Left colon (tissue), 2 donors: ENCODE results near the gene MTHFD1L. TPM values are rescaled to one million over a fixed set of nuclear protein-coding genes. Genes with fewer than 3 reads are reported as not detected.
A peak's percentile ranks its signal among the peaks of the same experiment; 100 is the strongest.

Source experiments
- ATAC-seq: fragments of 200-7000 bp; cut with Tn5 transposase; one replicate; pipeline ENCODE4 v1.9.1; 2020; ENCODE audit warnings: mild to moderate bottlenecking, moderate library complexity
- DNase-seq, 2 donors: peaks; one replicate each; pipeline ENCODE4 v3.0.0-alpha.2; 2020
- intact Hi-C, 2 donors: fragments of 100-400 bp; cut with DNase I in 1 of 2; cut with micrococcal nuclease in 1 of 2; formaldehyde crosslinking; loops; one replicate each; pipeline versions ENCODE4 v1.11.2 to v1.14.0; 2022; cut with DNase I, micrococcal nuclease
- total RNA-seq, 2 donors: library from RNA; stranded (reverse); fragmentation: NEBNext Ultra II Directional; extraction: Animal tissue kit (Norgen Biotek cat#: 25700); gene quantifications; one replicate each; pipeline ENCODE4 v1.2.1, GENCODE V29; 2021
- donor health status: DM: no; HTN: no; CAD: no.
- donor health status: DM: yes; HTN: yes; CAD: no.

MTHFD1L gene
- total RNA-seq, 2 donors from 2014 or later, result 5.1 to 10.9 TPM

DNA sequence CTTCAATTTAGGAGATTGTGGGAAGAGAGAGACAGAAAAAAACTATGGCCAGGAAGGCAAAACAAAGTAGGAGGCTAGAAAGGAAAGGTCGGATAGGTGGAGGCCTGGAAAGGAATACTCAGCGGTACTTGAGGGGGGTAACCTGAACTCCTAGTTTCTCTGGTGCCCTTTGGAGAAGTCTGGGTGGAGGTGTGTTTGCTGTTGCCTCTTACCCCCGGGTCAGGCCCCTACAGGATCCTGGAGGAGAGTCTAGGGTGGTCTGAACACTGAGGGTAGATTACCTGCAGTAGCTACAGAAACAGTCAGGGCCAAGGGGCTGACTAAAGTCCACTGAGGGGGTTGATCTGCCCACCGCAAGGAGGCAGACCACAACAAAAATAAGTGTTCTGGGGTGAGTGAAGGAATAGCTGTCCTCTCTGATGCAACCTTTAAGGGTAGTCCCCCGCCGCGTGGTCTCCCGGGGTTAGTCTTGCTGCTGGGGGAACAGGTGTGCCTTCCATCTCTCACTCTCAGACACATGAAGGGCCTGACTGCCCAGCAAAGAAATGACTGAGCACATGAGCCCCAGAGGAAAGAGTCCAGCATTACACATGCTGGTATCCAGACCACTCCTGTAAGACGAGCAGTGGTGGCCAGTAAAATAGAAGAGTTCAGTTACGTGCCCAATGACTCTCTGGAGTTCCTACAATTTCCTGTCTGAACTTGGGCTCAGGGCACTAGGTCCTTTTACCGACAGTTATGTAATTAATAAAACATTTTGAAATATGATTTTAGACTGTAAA is 59.5 kb downstream of the MTHFD1L start:
- intact Hi-C loops, result no loop called here

DNA sequence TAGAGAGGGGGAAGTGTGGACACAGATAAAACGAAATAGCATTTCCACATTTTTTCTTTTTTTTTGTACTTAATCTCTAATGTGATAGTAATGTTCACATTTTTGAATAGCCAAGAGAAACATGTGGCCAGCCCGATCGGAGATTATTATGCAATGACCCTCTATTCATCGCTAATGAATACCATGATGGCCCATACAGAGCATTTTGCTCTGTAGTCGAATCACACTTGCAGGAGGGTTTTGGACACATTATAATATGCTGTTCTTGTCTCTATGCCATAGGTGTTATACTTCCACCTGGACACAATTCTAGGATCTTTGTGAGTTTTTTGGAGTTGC is 60.1 kb downstream of the MTHFD1L start:
- intact Hi-C loops, result no loop called here
- DNase-seq (no peak), ATAC-seq (no peak)

More for the DNA sequence above, 59.5 kb downstream of the MTHFD1L start:
- DNase-seq (no peak), ATAC-seq (no peak)

DNA sequence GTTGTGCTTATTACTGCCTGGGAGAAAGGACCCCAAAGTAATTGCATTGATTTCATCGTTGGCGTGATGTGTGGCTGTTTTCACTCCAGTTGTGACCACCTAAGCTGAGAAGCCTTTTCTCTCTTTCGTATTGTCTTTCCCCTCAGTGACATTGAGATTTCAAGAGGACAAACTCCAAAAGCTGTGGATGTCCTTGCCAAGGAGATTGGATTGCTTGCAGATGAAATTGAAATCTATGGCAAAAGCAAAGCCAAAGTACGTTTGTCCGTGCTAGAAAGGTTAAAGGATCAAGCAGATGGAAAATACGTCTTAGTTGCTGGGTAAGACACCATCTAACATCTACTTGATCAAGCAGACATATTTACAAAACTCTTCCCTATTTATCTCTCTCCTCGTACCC is 60.5 kb downstream of the MTHFD1L start:
- no peak for ATAC-seq
- intact Hi-C loops, result no loop called here

DNA sequence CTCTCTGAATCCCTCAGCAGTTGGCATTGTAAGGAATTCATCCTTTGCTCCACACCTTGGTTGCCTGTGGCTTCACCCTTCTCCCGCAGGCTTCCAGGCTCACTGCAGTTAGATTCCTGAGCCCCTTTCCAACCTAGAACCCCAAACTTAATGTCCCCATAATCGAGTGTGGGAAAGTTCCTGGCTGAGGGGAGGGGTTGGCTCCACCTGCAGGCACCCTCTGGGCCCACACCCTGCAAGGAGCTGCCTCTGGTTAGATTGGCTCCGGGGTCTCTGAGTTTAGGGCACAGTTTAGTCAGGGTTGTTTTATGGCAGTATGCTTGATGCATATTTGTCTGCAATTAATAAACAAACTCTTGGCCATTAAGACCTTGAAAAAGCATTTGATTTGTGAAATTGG is 63.4 kb downstream of the MTHFD1L start:
- no peak for ATAC-seq
- DNase-seq, result no peak

More for the DNA sequence above, 60.5 kb downstream of the MTHFD1L start:
- DNase-seq, result no peak

DNA sequence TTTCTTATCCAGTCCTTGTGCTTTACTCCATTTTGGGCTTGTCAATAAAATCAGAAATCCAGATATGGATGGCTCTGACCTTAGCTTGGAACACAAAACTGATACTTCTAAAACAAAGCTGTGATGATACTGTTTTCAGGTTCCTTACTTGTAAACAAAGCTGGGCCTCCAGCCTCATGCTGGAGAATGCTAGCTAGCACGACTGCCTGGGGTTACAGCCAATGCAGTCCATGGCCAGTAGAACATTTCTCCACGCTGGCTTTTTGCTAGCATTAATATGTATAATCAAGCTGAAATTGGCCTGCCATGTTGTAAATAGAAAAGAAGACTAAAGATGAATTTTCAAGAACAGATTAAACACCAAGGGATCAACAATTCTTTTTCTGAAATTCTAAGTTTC is 63.9 kb downstream of the MTHFD1L start:
- DNase-seq, result no peak
- ATAC-seq, result no peak
- intact Hi-C loops, result no loop called here

More for the DNA sequence above, 63.4 kb downstream of the MTHFD1L start:
- intact Hi-C loops, result no loop called here

DNA sequence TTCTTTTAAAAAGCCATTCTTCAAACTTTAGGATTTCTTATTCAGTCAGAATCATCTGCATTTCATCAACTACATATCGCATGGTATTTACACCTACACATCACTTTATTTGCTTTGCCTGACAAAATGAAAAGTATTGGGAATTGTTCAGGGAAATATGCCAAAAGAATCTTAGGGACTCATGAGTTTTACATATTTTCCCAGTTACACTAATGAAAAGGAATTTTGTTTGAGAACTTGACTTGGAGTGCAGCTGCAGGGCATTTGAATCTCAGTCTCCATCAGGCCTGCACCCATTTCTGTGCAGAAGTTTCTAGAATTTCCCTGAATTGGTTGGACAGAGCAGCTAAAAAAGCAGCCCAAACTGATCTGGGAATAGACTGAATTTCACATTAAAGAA is 65.3 kb downstream of the MTHFD1L start:
- DNase-seq, result no peak
- ATAC-seq, result no peak
- intact Hi-C loops, result no loop called here

DNA sequence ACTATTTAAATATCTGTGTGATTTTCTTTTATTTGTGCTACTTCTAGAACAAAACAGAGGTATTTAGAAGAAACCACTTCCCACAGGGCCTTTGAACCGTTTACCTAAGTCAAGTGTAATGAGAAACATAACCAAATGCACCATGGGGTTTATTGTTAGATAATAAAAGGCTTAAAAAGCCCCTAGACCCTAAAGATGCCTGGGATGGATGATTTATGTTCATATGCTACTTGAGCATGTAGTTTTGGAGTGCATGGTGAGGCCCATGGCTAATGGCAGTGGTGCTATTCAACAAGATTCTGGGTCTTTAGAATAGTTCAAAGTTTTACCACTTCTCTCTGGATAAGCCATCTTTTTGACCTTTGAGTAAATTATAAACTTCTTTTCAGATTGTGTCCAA is 65.9 kb downstream of the MTHFD1L start:
- ATAC-seq, result no peak
- intact Hi-C loops, result no loop called here
- DNase-seq, result no peak

DNA sequence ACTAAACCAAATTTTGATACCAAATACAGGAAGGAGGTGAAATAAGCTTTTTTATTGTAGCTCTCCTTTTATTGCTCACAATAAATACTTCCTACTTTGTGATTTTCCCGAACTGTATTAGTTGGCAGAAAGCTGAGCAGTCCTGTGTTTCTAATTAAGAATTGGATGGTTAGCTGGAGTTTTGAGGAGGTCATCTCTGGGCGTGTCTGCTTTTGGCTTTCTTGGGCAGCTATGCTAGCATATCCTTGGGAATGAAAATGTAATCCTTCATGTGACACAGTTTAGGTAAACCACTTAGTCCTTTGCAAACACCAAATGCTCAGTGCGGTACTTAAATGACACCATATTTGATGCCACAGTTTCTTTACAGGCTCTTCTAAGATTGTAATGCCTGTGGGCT is 67.5 kb downstream of the MTHFD1L start:
- ATAC-seq, result no peak
- DNase-seq, result no peak
- intact Hi-C loops, result no loop called here

DNA sequence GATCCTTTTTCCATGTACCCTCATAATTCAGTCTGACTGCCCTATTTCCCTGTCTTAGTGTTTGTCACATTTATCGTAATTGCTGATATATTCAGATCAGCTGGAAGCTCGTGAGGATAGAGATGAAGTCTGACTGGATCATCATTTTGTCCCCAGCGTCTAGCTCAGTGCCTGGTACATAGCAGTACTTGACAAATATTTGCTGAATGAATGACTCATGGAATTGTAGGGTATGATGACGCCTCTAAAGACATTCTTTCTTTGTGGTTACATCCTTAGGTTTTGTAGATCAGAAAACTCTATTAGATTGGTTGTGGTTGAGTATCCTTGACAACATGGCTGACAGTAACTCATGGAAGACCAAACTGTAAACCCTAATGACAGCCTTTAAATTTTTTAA is 68.9 kb downstream of the MTHFD1L start:
- ATAC-seq (no peak), DNase-seq (no peak)
- intact Hi-C loops, result no loop called here

DNA sequence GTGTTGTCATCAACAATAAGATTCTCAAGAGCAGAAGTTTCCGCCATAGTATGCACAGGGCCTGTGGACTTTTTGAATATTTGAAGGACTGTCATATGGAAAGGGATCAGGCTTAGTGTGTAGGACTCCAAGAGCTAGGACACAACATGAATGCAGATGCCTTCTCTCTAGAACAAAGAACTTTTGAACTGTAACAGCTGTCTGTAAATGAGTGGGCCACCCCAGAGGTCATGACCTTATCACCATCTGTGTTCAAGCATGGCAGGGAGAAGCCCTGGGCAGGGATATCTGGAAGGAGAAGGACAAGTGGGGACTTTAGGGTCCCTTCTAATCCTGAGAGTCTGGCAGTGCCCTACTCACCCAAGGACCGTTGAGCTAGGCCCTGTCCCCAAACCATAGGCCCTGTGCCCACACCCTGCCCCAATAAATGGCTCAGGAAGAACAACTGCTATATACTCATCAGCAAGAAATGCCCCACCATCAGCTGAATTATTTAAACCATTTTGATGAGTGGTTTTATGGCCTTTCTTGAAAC is 70.6 kb downstream of the MTHFD1L start:
- no peak for ATAC-seq
- intact Hi-C loops, result no loop called here
- DNase-seq, result no peak

DNA sequence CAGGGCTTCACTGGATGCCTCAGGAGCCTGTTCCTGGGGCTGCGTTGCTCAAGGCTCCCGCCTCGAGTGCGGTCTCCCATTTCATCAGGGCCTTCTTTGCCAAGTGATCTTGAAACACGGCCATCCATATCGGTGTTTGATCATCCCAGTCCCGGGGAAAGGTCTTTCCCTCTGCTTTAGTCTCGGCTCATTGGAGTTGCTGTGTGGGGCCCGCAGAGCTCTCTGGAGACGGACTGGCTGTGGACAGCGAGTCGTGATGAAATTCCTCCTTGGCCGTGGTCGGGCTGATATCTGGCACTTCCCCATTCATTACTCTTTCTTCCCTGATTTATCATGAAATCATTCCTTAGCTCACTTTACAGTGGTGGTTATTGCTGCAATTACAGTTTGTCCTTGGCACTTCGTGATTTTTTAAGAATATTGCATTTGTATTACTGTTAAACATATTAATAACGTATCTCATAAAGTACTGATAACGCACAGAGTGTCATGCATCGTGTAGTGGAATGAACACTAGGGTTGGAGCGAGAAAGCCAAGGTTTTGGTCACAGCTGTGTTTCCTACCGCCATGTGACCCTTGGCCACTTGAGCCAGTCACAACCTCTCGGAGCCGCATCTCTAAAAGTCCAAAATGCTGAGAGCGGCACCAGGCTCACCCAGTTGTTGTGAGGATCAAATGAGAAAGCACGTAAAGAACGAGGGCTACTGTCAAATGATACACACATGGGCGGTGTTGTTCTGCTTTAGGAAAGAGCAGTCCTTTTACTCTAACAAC is 71.8 kb downstream of the MTHFD1L start:
- no peak for ATAC-seq
- DNase-seq, result no peak
- intact Hi-C loops, result no loop called here

DNA sequence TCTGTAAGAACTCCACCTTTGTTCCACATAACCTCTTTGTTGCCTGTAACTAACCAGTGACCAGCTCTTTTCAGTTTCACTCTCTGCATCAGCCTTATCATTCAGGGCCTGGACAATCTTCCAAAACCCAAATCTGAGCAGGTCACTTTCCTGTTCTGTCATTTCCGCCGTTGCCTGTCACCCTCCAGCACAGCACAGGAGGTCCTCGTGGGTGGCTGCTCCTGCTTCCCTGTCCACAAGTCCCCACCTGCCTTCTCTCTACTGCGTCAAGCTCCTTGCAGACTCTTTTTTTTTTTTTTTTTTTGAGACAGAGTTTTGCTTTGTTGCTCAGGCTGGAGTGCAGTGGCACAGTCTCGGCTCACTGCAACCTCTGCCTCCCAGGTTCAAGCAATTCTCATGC is 73.9 kb downstream of the MTHFD1L start:
- DNase-seq (no peak), ATAC-seq (no peak)
- intact Hi-C loops, result no loop called here

DNA sequence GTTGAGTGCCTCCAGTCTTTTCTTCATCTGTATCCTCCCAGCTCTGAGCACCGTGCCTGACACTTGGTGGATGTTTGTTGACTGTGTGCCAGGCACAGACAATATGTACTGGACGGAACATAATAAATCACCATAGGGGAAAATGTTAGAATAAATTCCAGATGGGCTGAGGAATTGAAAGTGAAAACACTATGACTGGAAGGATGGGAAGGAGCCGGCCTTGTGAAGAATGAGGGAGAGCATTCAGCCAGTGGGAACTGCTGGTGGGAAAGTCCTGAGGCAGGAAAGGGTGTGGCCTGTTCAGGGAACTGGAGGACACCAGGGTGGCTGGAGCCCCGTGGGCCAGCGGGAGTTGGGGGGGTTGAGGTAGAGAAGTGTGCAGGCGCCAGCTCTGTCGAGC is 75.4 kb downstream of the MTHFD1L start:
- intact Hi-C loops, result no loop called here
- DNase-seq, result no peak
- no peak for ATAC-seq

DNA sequence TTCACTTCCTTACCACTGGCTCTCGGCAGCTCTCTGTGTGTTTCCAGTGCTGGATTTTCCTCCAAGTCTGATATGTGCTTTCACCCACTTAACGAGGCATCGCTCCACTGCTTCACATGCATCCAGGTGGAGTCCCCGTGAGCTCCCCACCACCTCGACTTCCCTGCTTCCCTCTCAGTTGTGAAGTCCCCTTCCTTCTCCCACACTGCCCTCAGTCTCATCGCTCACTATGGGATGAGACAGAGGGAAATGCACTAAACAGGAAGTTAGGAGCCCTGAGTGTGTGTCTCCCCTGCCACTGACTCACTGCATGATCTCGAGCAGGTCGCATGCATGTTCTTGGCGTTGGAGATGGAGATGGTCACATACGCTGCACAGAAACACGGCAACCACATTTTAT is 84.0 kb downstream of the MTHFD1L start:
- no peak for ATAC-seq
- intact Hi-C loops, result no loop called here
- no peak for DNase-seq

DNA sequence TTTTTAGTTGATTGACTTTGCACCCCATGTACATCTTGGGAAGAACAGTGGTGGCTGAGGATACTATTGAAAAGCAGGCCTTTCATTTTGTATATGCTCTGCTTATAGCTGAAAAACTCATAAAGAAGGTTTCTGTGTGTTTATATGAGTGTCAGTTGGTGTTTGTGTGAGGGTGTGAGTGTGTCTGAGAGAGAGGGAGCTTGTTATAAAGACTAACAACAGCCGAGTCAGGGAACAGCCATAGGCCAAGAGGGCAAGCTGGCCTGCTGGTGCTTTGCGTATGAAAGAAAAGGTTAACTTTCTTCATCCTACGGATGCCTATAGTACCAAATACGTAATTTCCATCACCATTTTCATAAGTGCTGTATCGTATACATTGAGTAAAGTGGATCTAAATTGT is 88.3 kb downstream of the MTHFD1L start:
- intact Hi-C loops, result no loop called here
- DNase-seq, result no peak
- no peak for ATAC-seq

DNA sequence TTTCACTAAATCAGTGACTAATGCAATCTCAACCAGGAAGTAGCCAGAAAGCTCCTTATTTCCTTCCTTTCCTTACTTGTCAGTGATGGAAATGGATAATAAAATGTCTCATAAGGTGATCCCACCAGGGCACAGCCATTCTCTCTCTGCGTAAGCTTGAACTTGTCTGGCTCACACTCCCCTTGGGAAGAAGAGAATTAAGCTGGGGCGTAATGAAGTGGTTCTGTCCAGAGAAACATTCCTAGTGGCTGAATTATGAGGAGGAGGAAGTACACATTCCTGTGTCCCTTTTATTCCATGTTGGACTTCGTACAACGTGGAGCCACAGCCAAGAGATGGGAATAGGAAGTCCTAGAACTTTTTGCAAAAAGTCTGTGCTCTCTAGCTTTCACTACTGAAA is 93.7 kb downstream of the MTHFD1L start:
- no peak for DNase-seq
- ATAC-seq, result peak; percentile 62
- intact Hi-C loops, result no loop called here

DNA sequence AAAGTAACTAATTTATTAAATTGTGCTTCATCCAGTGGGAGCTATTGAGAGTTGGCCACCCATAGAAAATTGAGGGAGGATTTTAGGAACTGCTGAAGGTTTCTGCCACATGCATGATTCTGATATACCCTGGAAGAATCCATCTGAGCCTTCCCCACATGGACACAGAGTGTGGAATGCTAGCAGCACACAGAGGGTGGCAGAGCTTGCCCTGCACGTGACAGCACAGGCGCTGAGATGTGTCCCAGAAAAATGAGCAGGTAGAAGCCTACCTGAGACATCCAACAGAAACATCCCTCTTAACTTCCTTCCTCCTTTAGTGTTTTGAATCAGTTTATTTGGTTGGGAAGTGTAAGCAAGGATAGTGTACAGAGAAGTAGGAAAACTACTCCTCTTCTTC is 96.9 kb downstream of the MTHFD1L start:
- ATAC-seq, result no peak
- intact Hi-C loops, result no loop called here
- DNase-seq, result no peak

DNA sequence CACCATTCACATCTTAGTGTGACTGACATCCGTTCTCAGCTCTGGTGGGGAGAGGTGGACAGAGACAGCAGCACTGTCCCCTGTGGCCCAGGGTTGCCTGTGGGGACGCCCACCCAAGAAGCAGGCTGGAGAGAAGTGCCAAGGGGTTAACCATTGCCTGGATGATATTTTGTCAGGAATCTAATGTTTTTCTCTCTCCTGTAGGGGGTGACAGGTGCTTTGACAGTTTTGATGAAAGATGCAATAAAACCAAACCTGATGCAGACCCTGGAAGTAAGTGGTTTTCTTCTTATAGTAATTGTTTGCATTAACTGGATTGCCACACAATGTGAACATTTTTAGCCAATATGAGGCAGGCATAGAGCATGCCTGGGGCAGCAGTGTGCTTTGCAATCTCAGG is 99.3 kb downstream of the MTHFD1L start:
- ATAC-seq (no peak), DNase-seq (no peak)
- intact Hi-C loops, result no loop called here

DNA sequence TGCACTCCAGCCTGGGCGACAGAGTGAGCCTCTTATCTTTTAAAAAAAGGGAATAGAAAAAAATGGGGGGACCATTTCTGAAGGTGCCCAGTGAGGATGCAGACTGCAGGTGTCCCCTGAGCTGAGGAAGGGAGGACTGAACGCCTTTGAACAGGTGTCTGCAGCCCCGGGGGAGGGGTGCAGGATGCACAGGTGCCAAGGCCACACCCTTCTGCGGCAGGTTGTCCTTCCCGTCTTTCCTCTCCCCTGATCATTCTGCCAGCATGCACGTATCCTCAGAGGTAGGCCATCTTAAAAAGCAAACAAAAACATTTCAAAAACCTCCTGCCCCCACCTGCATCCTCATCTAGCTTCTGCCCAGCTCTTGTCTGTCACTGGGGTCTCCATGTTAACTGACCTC is 101.3 kb downstream of the MTHFD1L start:
- peak; percentile 70 for ATAC-seq
- intact Hi-C loops, result no loop called here
- DNase-seq, result peak in 1 of 2 donors; percentile 23

DNA sequence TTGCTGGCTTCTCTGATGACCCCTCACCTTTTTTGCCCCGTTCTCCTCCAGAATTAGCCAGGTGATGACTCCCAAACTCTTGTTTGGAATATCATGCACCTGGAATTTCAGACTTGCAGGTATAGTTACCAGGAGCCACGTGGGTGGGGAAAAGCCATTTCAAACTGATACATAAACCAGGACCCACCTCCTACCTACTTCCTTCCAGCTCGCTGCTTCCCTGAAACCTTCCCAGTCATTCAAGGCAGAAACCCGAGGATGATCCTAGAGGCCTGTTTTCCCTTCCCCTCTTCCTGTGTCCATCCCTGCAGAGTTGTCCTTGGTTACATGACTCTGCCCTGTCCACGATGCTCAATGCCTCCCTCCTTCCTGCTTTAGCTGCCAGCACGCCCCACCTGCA is 101.9 kb downstream of the MTHFD1L start:
- intact Hi-C loops, result no loop called here
- no peak for ATAC-seq
- no peak for DNase-seq
